RWPE1 (cell line): ENCODE results near the gene CECR2.

Experiments
- CTCF ChIA-PET: fragments of 350-600 bp; sonication (Branson Sonifier 250); formaldehyde crosslinking; extraction: SDS; loops from one replicate; lab custom pipeline; 2021; lab: Yijun Ruan, JAX
- POLR2A ChIA-PET: fragments of 400-600 bp; formaldehyde crosslinking; extraction: SDS; loops from one replicate; lab custom pipeline; 2020; ENCODE audit warnings: antibody characterized with exemption; ENCODE audit not compliant: low non-redundant PET; lab: Yijun Ruan, JAX
- DNase-seq: peaks from one replicate; pipeline ENCODE4 v3.0.0; 2012; ENCODE audit warnings: low spot score
- H3K27ac ChIP-seq: fragments of 450-650 bp; 2 replicates; pipeline ENCODE4 v1.5.1; 2017
- CTCF ChIP-seq: fragments of 450-650 bp; conservative IDR thresholded peaks from 2 replicates; pipeline ENCODE4 v1.5.1; 2017; ENCODE audit warnings: low read depth, mild to moderate bottlenecking

The CECR2 gene

GRCh38 chr22:17334983-17335382, 34.3 kb upstream of the CECR2 start:
- DNase-seq: no peak
- no peak overlapping the region for H3K27ac ChIP-seq
- CTCF ChIA-PET: interaction anchor here (0.6 kb wide), 1 partner anchor 14 kb away, joined by 5 read pairs; no protein-coding TSS in a partner anchor
- no peak for TF ChIP-seq CTCF
- POLR2A ChIA-PET: no interaction called here

DNA sequence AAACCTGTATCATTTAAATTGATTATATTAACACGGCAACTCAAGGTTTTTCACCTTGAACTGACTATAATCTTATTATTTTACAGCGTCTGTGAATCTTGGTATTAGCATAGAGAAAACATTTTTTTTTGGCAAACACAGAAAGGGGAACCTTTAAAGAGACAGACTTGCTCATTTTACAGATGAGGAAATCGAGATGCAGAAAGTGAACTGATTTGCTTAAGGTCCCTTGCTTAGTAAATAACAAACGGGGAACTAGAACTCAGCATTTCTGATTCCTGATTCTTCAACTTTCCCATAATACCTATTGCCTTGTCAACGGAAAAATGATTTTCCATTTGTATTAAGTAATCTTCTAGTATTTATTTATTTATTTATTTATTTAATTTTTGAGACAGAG, 33.2 kb upstream of the CECR2 start:
- H3K27ac ChIP-seq: no peak overlapping the region
- ChIA-PET CTCF (no interaction called here), POLR2A (no interaction called here)
- no peak for TF ChIP-seq CTCF
- DNase-seq: no peak

GRCh38 chr22:17337639-17338038, 31.6 kb upstream of the CECR2 start:
- POLR2A ChIA-PET: no interaction called here

DNA sequence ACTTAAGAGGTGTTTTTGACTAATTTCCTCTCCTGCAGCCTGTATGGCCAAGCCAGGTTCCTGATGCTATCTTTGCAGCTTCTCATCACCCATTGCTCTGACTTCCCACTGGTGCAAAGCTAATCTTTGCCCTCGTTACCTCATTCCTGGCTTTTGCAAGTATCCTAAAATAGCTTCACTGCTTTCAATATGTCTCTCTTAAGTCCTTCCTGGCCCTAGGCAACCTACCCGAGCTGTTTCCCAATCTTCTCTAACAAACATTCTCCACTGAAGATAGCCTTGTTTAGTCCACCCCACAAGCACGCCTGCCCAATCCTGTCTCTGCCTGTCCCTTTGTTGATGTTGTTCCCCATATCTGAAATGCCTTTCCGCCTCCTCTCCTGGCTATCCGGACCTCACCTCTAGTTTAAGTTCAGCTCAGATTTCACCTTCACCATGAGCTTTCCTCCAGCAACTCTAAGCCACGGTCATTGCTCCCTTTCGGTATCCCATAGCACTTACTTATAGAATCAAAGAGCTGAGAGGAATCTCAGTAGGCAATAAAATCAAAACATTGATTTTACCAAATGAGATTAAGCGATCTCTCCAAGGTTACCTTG, 30.1 kb upstream of the CECR2 start:
- DNase-seq: peak; percentile 11
- CTCF ChIA-PET: interaction anchor here (0.7 kb wide), 1 partner anchor 208 kb away, joined by 3 read pairs; no protein-coding TSS in a partner anchor

More at GRCh38 chr22:17337639-17338038, 31.6 kb upstream of the CECR2 start:
- H3K27ac ChIP-seq: no peak overlapping the region
- CTCF ChIA-PET: no interaction called here
- no peak for TF ChIP-seq CTCF
- DNase-seq: no peak

DNA sequence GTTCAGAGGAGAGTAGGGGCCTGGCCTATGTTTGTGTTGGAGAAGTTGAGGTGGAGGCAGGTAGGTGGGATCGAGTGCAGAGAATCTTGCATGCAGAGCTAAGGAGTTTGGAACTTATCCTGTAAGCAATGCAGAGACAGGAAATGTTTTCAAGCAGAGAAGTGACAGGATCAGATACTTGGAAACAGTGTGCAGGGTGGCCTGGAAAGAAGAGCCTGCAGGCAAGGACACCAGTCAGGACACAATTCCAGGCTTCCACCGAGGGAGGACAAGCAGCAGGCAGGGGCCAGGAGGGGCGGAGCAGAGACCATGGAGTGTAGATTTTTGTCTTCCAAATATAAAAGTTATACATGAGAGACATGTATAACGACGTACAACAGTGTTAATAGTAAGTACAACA, 26.9 kb upstream of the CECR2 start:
- TF ChIP-seq CTCF: no peak
- no peak overlapping the region for H3K27ac ChIP-seq
- POLR2A ChIA-PET: no interaction called here
- DNase-seq: no peak
- CTCF ChIA-PET: no interaction called here

More for the DNA sequence above, 30.1 kb upstream of the CECR2 start:
- POLR2A ChIA-PET: no interaction called here
- no peak overlapping the region for H3K27ac ChIP-seq
- no peak for TF ChIP-seq CTCF

- no peak for TF ChIP-seq CTCF
- ChIA-PET CTCF (no interaction called here), POLR2A (no interaction called here)
- DNase-seq: no peak
- no peak overlapping the region for H3K27ac ChIP-seq
Observed at GRCh38 chr22:17343766-17344165, 25.5 kb upstream of the CECR2 start.

DNA sequence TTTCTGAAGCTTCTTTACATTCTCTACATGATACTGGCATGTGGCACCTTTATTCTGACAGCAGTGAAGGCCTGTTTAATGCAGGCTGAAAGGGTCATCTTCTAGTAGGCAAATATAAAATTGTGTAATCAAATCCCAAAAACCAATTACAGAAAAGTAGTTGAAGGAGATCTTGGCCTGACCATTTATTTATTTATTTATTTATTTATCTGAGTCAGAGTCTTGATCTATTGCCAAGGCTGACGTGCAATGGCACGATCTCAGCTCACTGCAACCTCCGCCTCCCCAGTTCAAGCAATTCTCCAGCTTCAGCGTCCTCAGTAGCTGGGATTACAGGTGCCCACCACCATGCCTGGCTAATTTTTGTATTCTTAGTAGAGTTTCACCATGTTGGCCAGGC, 22.7 kb upstream of the CECR2 start:
- no peak overlapping the region for H3K27ac ChIP-seq
- CTCF ChIA-PET: no interaction called here
- POLR2A ChIA-PET: no interaction called here
- no peak for TF ChIP-seq CTCF
- DNase-seq: no peak
